ENCODE results near the gene EME1. TPM values are rescaled to one million over a fixed set of nuclear protein-coding genes. Genes with fewer than 3 reads are reported as not detected.
A peak's percentile ranks its signal among the peaks of the same experiment; 100 is the strongest.

EME1 gene
- total and polyA plus RNA-seq, 2 of the 4 experiments (the other 2 are of a cell fraction) = 9.1 to 9.4 TPM

DNA sequence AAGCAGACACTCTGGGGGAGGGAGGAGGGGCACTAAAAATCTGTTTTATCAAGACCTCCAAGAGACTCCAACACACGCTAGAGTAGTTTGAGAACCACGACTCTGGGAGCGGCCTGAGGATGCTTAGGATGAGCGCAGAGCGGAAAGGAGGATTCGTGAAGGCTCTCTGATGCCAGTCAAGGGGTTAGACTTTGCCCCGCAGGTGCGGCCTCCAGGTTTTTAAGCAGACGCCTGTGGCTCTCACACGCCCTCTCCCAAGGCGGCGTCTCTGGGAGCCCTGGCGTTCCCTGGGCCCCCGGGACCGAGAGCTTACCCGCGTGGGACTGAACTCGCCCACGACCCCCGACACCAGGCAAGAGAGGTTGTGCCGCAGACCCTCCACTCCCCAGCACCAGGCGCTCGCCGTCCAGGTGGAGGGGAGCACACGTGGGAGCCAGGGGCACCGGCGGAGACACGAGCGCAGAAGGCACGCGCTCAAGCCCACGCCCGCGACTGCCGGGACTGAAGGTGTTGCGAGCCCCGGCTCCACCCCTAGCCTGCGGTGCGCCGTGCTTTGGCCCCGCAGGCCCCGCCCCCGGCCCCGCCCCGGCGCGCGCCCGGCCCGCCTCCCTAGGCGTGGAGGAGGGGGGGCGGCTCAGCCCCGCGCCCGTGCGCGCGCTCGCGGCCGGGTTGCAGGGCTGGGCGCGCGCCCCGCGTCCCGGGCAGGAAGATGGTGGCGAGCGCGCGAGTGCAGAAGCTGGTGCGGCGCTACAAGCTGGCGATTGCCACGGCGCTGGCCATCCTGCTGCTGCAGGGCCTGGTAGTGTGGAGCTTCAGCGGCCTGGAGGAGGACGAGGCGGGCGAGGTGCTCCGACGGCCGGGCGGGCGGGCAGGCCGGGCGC, 27.4 kb upstream of the EME1 start, which contains the start of gene XYLT2:
Gene XYLT2 (plus strand): TSS at position 695 of the 881 bp plus-strand sequence. CDS start 15 bp downstream, at position 710.
- Histone ChIP-seq H2BK120ac (ENCODE audit: low read depth, low read length) (peak within 1 kb of the TSS; percentile 72; the same call in 1 of the 2 replicates), H3K4me3 (ENCODE audit: insufficient read depth, low read depth, low read length) (peak within 1 kb of the TSS; percentile 95), H4K5ac (ENCODE audit: low read depth, low read length) (peak within 1 kb of the TSS; percentile 65), H4K91ac (ENCODE audit: insufficient read depth, low read depth, low read length) (peak within 1 kb of the TSS; percentile 82), H3K27me3 (ENCODE audit: control insufficient read depth, insufficient read depth, low read length) (0 out of 2 replicates have a peak, but pooled peaks cover 2% of the 10 kb centered on the region), H3K23ac (ENCODE audit: low read depth, low read length) (peak within 1 kb of the TSS; percentile 62; the same call in 1 of the 2 replicates), H2AK5ac (ENCODE audit: low read depth, low read length) (peak within 1 kb of the TSS; percentile 60), H3K18ac (ENCODE audit: low read depth, low read length) (peak within 1 kb of the TSS; percentile 83; the same call in 1 of the 2 replicates), H3K9ac (ENCODE audit: low read depth, low read length) (peak within 1 kb of the TSS; percentile 89), H2AFZ (replicated peaks; ENCODE audit: low read length, poor library complexity) (peak within 1 kb of the TSS; percentile 99), H3K79me1 (ENCODE audit: low read depth in 1 of 2, low read length in 2 of 2) (peaks cover 34 to 48% of the 10 kb centered on the region in 2 experiments), H3K4me2 (ENCODE audit: low read depth, low read length) (peak within 1 kb of the TSS; percentile 96), H2BK5ac (ENCODE audit: low read depth, low read length, poor library complexity, severe bottlenecking) (peak within 1 kb of the TSS; percentile 82), H2AK9ac (replicated peaks; ENCODE audit: low read depth, low read length, poor library complexity) (peak within 1 kb of the TSS; percentile 96), H3K9me1 (ENCODE audit: insufficient read depth, low read length) (peaks cover 28% of the 10 kb centered on the region), H2BK15ac (ENCODE audit: low read depth, low read length) (no peak within 1 kb of the TSS; the same call in 2 of the 3 replicates), H3K56ac (ENCODE audit: extremely low read depth, insufficient read depth, low read length) (0 out of 2 replicates have a peak within 1 kb of the TSS, but pooled peaks have one; percentile 39), H3K27ac (ENCODE audit: insufficient read depth, low read length) (peak within 1 kb of the TSS; percentile 81), H3K14ac (replicated peaks; ENCODE audit: low read depth, low read length) (peak within 1 kb of the TSS; percentile 96), H3K36me3 (ENCODE audit: control insufficient read depth, insufficient read depth, low read length) (no peaks in the 10 kb centered on the region), H4K20me1 (ENCODE audit: insufficient read depth, low read length) (peaks cover 29% of the 10 kb centered on the region), H4K8ac (ENCODE audit: low read depth in 2 of 2, low read length in 2 of 2) (peak within 1 kb of the TSS; percentile 81 to 85; a peak in 3 of 4 replicates), H3K4ac (ENCODE audit: low read depth, low read length) (peak within 1 kb of the TSS; percentile 88), H3K4me1 (ENCODE audit: control insufficient read depth, insufficient read depth, low read length) (peaks cover 19% of the 10 kb centered on the region), H3K9me3 (ENCODE audit: control insufficient read depth, insufficient read depth, low read length) (no peaks in the 10 kb centered on the region), H2BK20ac (ENCODE audit: low read depth, low read length) (0 out of 2 replicates have a peak within 1 kb of the TSS, but pooled peaks have one; percentile 24)
- ChIA-PET POLR2A (ENCODE audit: unreplicated experiment) (interaction anchor here (0.7 kb wide), 1 partner anchor 12 kb away, joined by 3 read pairs; no protein-coding TSS in a partner anchor), CTCF (no interaction called here)
- in situ Hi-C loops (cut with MboI; ENCODE audit: low sequenced_read_pairs) = no loop called here
- WGBS, 2 experiments (ENCODE audit: extremely low coverage in 2 of 2, insufficient read length in 1 of 2) = 3% methylated on average over 40 of the region's 87 CpGs; no CpG with 5 or more reads in 1 of the 2 experiments
- no peak for TF ChIP-seq CHD1 (IDR thresholded peaks at IDR 0.05; ENCODE audit: low read depth, low read length)
- TF ChIP-seq MAZ (IDR thresholded peaks at IDR 0.05; ENCODE audit: borderline replicate concordance, low read depth, low read length) = peak; percentile 69; the same call in 1 of the 2 replicates
- no peak for TF ChIP-seq NFE2L2 (IDR thresholded peaks at IDR 0.05; ENCODE audit: low read depth, low read length)
- BruUV-seq (replicated peaks) = no TSS peak
- intact Hi-C loops (cut with micrococcal nuclease) = no loop called here
- dilution Hi-C loops (cut with HindIII; ENCODE audit: low sequenced_read_pairs, unreplicated experiment) = no loop called here
- DNase-seq = peak; percentile 80
- peak; percentile 92 for ATAC-seq (ENCODE audit: low read depth)
